HG02970 (cell line): ENCODE results near the gene MVB12B.

Source experiments
- ATAC-seq: cut with Tn5 transposase; IDR thresholded peaks from one replicate; pipeline ENCODE4 v1.9.1; 2021; ENCODE audit warnings: mild to moderate bottlenecking, moderate library complexity, moderate number of reproducible peaks; ENCODE audit not compliant: unreplicated experiment, low FRiP score

Gene MVB12B

DNA sequence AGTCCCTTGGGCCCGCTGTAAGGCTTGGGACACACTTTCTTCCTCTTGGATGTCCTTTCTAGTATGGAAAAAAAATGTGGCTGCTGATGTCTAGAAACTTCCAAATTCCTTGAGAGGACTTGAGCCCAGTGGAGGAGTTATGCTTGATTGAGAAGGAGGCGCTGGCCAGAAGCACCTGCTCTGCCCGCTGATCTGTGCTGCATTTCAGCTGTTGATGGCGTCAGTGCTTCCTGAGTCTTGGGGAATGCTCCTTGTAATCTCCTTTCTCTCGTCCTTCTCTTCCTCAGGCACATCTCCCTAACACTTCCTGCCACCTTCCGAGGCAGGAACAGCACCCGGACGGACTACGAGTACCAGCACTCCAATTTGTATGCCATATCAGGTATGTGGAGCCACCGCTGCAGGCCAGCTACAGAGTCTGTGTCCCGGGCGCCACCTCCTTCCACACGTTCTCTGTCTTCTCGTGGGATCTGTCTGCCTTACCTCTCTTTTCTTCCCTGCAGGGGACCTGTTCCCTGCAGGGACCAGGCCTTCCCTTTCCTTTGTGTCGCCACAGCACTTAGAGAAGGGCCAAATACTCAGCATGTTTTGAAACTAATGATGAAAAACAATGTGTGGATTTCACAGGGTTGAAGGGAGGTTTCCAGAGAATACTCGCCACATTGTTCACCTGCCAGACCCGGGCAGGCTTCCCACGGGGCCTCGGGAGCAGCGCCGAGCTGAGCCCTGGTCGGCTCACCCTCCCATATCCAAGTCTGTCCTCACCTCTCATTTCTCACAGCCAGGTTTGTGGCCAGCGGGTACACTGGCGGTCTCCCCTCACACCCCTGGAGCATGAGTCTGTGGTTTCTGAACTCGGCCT lies 95.2 kb downstream of the MVB12B start:
- ATAC-seq: no peak

DNA sequence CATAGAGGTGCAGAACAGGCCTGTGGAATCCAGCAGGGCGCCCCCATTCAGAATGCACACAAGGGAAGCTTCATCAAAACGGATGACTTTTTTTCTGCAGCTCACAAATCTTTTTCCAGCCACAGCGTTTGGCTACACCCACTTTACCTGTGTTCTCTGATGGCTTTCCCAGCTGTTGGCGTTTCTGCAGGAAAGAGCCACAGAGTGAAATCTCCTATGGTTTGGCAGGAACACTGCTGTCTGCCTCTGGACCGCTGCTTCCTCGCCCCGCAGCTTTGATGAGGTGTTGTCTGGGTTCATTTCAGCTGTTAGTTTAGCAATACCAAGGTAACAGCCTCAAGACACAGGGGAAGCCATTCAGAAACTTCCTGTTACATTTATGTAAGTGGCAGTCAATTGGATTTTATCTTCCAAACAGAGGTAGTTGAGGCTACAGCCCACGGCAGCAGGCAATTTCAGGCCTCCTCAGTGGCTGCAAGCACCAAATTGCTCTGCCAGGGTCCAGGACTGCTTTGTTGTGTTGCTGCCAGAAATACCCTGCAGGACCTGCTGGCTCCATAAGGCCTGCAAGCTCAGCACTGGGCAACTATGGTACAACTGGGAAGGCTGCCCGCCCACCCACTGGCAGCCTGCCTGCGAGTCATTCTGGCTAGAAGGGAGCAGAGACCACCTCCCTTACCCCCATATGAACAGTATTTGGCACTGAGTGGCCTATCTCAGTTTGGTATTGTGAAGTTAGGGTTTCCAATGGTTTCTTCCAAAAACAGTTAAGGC lies 96.7 kb downstream of the MVB12B start:
- no peak for ATAC-seq

GRCh38 chr9:126423916-126424185 lies 97.2 kb downstream of the MVB12B start:
- ATAC-seq: no peak

- no peak for ATAC-seq
Observed at GRCh38 chr9:126424511-126424910, 97.9 kb downstream of the MVB12B start.

DNA sequence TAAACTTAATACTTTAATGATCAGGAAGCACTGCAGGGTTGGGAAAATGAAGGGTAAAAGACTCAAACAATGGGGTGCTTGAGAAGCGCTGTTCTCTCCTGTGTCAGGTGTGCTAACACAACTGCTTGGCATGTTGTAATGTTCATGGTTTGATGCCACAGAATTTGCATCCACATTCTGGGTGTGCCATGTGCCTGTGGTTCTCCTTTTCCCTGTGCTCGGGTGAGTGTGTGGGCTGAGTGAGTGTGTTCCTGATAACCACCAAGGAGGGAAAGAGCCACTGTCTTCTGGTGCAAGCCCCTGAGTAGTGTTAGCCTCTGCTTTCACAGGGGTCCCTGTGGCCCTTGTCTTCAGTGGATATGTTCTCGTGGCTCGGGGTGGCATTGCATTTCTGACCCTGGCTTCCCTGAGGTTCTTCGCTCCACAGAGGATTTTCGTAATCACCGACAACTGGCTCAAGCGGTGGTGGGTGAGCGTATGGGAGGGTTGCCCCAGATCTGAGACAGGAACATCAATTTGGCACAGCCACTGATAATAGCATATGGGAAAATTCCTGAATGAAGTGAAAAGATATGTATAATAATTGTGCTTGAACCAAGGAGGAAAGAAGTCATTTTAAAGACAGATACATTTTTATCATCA lies 102.0 kb downstream of the MVB12B start:
- ATAC-seq: no peak

GRCh38 chr9:126429190-126429589 lies 102.6 kb downstream of the MVB12B start:
- ATAC-seq: no peak

- ATAC-seq: no peak
Observed at GRCh38 chr9:126430124-126430523, 103.5 kb downstream of the MVB12B start.

GRCh38 chr9:126431077-126431742 lies 104.6 kb downstream of the MVB12B start:
- ATAC-seq: no peak

- no peak for ATAC-seq
Observed at GRCh38 chr9:126432659-126433058, 106.0 kb downstream of the MVB12B start.

DNA sequence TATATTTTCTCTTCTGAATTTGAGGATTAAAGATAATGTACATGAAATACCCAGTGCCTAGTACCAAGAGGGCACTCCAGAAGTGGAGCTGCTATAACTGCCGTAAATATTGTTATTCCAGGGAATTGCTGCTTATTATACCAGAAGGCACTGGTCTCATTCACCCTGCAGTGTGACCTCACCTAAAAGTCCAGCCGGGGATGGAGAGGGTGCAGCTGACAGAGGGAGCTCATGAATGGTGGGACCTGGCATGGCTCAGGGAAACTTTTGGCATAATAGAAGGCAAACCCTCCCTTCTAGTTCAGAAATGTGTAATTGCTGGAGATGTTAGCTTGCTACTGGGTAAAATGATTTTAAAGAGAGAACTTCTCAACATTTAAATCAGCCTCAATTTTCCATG lies 108.5 kb downstream of the MVB12B start:
- no peak for ATAC-seq

DNA sequence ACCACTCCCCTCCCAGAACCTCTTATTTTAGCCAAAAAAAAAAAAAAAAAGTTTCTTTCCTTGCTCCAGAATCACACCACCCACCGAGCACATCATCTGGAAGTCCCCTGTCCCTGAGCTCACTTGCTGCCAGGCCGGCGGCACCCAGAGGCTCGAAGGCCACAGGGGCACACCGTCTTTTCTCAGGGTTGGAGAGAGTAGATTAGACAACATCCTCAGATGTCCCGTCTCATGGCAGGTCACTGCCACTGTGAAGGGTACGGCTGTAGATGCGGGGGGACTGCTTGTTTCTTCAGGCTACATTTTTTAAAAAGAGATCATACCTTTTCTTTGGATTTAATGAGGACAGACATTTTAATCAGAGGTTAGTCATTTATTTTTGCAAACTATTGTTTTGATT lies 109.0 kb downstream of the MVB12B start:
- ATAC-seq: no peak

- ATAC-seq: no peak
Observed at GRCh38 chr9:126436545-126437267, 110.1 kb downstream of the MVB12B start.

DNA sequence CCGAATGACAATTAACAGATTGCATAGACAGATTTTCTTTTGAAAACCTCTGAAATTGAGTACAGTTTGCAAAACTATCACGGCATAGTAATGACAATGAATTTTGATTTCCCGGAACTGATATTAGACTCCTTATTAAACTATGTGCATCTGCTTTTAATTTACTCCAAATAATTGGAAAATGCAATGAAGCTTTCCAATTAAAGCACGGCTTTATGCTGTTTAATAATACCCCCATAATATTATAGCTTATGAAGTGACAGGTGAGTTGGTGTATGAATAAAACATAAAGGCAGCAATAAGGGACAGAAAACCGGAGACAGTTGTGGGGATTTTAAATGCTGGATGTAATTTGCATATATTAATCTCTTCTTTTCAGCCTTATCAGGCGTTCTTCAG lies 110.6 kb downstream of the MVB12B start:
- no peak for ATAC-seq

DNA sequence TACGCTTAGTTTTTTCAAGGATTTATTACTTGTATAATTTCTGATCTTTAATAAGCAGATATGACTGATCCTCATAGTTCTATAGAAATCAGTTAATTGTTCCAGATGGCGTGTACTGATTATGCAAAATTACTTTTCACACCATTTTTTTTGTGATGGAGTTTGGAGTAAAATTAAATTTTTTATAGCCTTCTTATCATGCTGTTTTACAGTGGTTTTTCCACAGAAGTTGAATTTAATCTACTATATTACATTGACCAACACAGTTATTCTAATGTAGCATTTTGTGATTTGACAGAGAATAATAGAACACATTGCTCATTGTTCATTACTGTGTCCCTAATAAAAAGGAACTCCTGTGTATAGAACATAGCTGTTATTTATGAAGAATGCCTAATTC lies 111.1 kb downstream of the MVB12B start:
- ATAC-seq: no peak

DNA sequence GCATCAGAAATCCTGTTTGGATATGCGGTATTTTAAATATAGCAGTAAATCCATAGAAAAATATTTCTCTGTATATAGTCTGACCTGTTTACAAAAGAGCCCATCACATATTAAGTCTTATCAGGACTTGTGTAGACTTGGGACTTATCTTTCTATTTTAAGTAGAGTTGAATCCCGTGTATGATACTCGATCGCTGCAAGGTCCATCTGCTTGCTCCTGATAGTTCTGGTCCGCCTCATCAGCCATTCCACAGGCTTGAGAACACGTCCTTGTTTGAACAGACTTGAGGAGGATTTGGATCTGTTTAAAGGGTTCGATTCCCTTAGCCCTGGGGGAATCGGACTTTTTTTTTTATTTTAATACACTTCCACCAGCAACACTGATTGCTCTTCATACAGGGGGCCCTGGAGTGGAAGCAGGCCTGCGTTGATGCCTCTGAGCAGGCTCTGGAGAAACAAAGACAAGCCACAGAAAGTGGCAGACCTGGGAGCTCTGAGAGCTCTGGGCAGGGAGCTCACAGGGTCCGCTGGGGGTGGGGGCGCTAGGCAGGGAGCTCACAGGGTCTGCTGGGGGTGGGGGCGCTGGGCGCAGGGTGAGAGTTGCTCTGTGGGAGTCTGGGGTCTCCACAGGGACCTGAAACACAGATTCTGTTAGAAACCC lies 112.2 kb downstream of the MVB12B start:
- no peak for ATAC-seq

DNA sequence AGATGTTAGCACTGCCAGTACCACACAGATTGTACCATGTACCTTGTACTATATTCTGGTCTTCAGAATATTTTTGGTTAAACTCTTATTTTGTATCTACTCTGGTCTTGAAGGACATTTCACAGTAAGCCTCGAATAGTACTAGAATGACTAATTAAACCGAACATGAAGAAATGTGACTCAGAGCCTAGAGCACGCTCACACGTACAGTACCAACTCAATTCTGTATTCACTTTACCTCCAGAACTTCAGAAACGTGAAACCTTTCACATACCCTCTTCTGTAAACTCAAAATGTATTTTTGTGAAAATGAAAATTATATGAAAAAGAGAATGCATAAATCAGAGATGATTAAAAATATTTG lies 112.8 kb downstream of the MVB12B start:
- ATAC-seq: no peak

GRCh38 chr9:126439883-126440653 lies 113.4 kb downstream of the MVB12B start:
- ATAC-seq: no peak

- ATAC-seq: no peak
Observed at GRCh38 chr9:126440940-126441339, 114.3 kb downstream of the MVB12B start.

DNA sequence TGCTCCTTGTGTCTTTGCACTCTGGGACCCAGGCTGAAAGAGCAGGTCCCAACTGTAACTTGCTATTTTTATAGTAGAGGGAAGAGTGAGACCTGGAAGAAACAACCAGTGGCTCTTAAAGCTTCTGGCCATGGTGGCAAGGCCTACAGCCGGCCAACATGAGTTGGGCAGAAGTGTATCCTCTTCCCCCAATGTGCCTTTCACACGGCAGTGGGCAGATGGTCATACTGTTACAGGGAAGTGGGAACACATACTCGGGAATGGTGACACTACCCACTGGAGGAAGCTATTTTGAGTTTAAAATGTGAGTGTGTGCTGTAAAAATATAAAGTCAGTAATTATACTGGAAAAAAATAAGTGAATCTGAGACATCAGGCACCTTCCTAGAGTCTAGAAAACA lies 116.0 kb downstream of the MVB12B start:
- no peak for ATAC-seq
